ENCODE data around the gene AFAP1L1. TPM values are rescaled to one million over a fixed set of nuclear protein-coding genes. Genes with fewer than 3 reads are reported as not detected.

The AFAP1L1 gene
- total RNA-seq (ENCODE audit: low replicate concordance), result 2.3 and 10.8 TPM in 2 replicates

- peak within 1 kb of the TSS; percentile 69 for H3K4me3 ChIP-seq (ENCODE audit: low read depth, low read length)
- DNase-seq (ENCODE audit: low read depth), result peak; percentile 28
- TF ChIP-seq CTCF (IDR thresholded peaks at IDR 0.05; ENCODE audit: insufficient read depth, low read length), result no peak
These were observed at the start of gene AFAP1L1 for GRCh38 chr5:149271716-149272563. TSS of gene AFAP1L1 (plus strand) at chr5:149271859. CDS start at chr5:149271969, 110 bp downstream.

- no peak overlapping the region for H3K4me3 ChIP-seq (ENCODE audit: low read depth, low read length)
- TF ChIP-seq CTCF (IDR thresholded peaks at IDR 0.05; ENCODE audit: insufficient read depth, low read length), result no peak
- DNase-seq (ENCODE audit: low read depth), result no peak
These were observed 48.4 kb upstream of the AFAP1L1 start for GRCh38 chr5:149223081-149223848.

GRCh38 chr5:149224282-149224681 lies 47.4 kb upstream of the AFAP1L1 start:
- DNase-seq (ENCODE audit: low read depth), result no peak
- no peak overlapping the region for H3K4me3 ChIP-seq (ENCODE audit: low read depth, low read length)
- TF ChIP-seq CTCF (IDR thresholded peaks at IDR 0.05; ENCODE audit: insufficient read depth, low read length), result no peak

GRCh38 chr5:149227168-149227826 lies 44.4 kb upstream of the AFAP1L1 start:
- DNase-seq (ENCODE audit: low read depth), result peak; percentile 66
- TF ChIP-seq CTCF (IDR thresholded peaks at IDR 0.05; ENCODE audit: insufficient read depth, low read length), result no peak
- no peak overlapping the region for H3K4me3 ChIP-seq (ENCODE audit: low read depth, low read length)

- peak; percentile 94 for DNase-seq (ENCODE audit: low read depth)
- no peak overlapping the region for H3K4me3 ChIP-seq (ENCODE audit: low read depth, low read length)
- TF ChIP-seq CTCF (IDR thresholded peaks at IDR 0.05; ENCODE audit: insufficient read depth, low read length), result peak; percentile 88
These were observed 42.9 kb upstream of the AFAP1L1 start for GRCh38 chr5:149228618-149229297.

GRCh38 chr5:149229298-149229937 lies 42.2 kb upstream of the AFAP1L1 start:
- no peak overlapping the region for H3K4me3 ChIP-seq (ENCODE audit: low read depth, low read length)
- DNase-seq (ENCODE audit: low read depth), result no peak
- TF ChIP-seq CTCF (IDR thresholded peaks at IDR 0.05; ENCODE audit: insufficient read depth, low read length), result no peak
